AG04449 (cell line): Measurements from ENCODE around the gene WWC1.

ENCODE experiments used
- CTCF ChIA-PET: fragments of 350-600 bp; formaldehyde crosslinking; extraction: SDS; loops from one replicate; lab custom pipeline; 2021; ENCODE audit warnings: antibody characterized with exemption; lab: Yijun Ruan, JAX
- POLR2A ChIA-PET: fragments of 400-600, 350-600 bp; formaldehyde crosslinking; extraction: SDS; loops from one replicate; lab custom pipeline; 2020; ENCODE audit warnings: antibody characterized with exemption, inconsistent platforms; lab: Yijun Ruan, JAX
- DNase-seq: peaks from one replicate; pipeline ENCODE4 v3.0.0-alpha.2; 2010; ENCODE audit warnings: low read depth, low spot score
- H3K4me3 ChIP-seq: 2 replicates; pipeline ENCODE4 v1.5.1; 2011; ENCODE audit warnings: low read depth, mild to moderate bottlenecking, control low read depth, low read length
- TF ChIP-seq, protein P1 (sequence below): IDR thresholded peaks from one replicate; pipeline ENCODE4 v1.5.1; 2011; ENCODE audit warnings: mild to moderate bottlenecking, moderate library complexity, low read length, control low read depth, inconsistent platforms; ENCODE audit not compliant: insufficient read depth; ENCODE audit errors: missing control alignments

Gene WWC1

DNA sequence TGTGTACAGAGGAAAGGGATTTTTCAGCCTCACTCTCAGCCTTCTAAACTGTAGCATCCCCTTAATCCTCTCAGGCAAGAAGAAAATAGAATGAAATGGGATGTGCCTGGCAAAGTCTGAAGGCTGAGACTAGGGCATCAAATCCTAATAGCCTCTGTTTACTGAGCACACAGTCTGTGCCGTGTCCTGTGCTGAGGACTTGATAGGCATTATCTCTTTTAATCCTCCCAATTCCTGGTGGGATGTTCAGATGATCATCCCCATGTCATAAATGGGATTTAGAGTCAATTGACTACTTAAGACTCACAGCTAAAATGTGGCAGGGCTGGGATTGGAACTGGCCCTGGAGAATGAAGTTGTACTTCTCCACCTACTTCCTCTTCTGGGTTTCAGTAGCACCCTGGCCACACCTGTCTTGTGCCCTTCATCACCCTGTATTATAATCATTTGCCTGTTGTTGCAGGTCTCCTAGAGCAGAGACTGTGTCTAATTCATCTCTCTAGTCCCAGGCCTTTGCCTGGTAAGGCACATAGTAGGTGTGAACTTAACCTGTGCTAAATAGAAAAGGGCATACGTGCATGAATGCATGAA lies 81.0 kb downstream of the WWC1 start:
- CTCF ChIA-PET = no interaction called here
- DNase-seq = no peak
- TF ChIP-seq, protein P1, sequence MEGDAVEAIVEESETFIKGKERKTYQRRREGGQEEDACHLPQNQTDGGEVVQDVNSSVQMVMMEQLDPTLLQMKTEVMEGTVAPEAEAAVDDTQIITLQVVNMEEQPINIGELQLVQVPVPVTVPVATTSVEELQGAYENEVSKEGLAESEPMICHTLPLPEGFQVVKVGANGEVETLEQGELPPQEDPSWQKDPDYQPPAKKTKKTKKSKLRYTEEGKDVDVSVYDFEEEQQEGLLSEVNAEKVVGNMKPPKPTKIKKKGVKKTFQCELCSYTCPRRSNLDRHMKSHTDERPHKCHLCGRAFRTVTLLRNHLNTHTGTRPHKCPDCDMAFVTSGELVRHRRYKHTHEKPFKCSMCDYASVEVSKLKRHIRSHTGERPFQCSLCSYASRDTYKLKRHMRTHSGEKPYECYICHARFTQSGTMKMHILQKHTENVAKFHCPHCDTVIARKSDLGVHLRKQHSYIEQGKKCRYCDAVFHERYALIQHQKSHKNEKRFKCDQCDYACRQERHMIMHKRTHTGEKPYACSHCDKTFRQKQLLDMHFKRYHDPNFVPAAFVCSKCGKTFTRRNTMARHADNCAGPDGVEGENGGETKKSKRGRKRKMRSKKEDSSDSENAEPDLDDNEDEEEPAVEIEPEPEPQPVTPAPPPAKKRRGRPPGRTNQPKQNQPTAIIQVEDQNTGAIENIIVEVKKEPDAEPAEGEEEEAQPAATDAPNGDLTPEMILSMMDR = no peak
- POLR2A ChIA-PET = no interaction called here
- no peak overlapping the region for H3K4me3 ChIP-seq

DNA sequence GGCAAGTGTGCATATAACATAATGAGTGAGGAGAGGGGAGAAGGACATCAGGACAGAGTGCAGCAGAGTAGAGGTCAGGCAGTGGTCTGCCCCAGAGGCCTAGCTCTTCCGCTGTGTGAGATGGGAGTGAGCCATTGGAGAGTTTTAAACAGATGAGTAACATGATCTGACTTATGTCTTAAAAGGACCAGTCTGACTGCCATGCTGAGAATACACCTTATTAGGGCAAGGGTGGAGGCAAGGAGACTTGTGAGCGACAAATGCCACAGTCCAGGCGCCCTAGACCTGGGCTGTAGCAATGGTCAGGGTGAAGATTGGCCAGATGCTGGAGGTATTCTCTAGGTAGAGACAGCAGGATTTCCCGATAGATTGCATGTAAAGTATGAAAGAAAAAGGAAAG lies 83.1 kb downstream of the WWC1 start:
- no peak for DNase-seq
- CTCF ChIA-PET = interaction anchor here (0.7 kb wide), 1 partner anchor 11 kb away, joined by 3 read pairs; no protein-coding TSS in a partner anchor
- TF ChIP-seq, protein P1 = no peak
- H3K4me3 ChIP-seq = no peak overlapping the region
- POLR2A ChIA-PET = no interaction called here

DNA sequence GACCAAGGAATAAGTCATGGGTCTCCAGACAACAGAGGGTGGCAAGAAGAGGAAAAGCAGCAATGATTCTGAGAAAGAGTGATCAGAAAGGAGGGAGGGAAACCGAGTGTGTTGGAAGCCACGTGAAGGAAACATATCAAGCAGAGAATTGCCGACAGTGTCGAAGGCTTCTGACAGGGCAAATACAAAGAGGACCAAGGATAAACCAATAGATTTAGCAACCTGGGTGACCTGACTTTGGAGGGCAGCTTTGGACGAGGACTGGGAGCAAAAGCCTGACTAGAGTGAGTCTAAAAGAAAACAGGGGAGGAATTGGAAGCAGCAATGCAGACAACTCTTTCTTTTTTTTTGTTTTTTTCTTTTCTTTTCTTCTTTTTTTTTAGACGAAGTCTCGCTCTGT lies 83.8 kb downstream of the WWC1 start:
- no peak for DNase-seq
- CTCF ChIA-PET = no interaction called here
- TF ChIP-seq, protein P1 = no peak
- no peak overlapping the region for H3K4me3 ChIP-seq
- POLR2A ChIA-PET = no interaction called here

DNA sequence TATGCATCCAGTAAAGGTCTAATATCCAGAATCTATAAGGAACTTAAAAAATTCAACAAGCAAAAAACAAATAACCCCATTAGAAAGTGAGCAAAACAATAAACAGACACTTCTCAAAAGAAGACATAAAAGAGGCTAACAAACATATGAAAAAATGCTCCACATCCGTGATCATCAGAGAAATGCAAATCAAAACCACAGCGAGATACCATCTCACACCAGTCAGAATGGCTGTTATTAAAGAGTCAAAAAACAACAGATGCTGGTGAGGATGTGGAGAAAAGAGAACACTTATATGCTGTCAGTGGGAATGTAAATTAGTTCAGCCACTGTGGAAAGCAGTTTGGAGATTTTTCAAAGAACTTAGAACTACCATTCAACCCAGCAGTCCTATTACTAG lies 86.1 kb downstream of the WWC1 start:
- no peak for DNase-seq
- TF ChIP-seq, protein P1 = no peak
- no peak overlapping the region for H3K4me3 ChIP-seq
- ChIA-PET POLR2A (no interaction called here), CTCF (no interaction called here)

DNA sequence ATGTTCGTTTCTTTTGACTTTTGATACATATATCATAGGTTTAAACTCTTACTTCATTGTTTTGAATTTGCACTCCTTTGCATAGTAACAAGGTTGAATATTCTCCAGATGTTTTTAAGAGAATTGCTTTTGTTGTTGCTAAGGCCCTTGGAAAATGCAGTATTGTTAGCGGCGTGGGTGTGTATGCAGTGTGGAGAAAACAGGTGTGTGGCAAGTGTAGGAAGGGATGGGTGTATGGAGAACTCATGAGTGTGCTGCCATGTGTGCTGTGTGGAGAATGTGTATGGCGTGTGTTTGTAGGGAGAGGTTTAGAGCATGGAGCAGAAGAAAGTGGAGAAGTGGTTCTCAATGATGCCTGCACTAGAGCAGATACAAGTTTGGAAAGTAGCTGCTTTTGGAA lies 87.3 kb downstream of the WWC1 start:
- ChIA-PET CTCF (no interaction called here), POLR2A (no interaction called here)
- TF ChIP-seq, protein P1 = no peak
- no peak for DNase-seq
- no peak overlapping the region for H3K4me3 ChIP-seq

DNA sequence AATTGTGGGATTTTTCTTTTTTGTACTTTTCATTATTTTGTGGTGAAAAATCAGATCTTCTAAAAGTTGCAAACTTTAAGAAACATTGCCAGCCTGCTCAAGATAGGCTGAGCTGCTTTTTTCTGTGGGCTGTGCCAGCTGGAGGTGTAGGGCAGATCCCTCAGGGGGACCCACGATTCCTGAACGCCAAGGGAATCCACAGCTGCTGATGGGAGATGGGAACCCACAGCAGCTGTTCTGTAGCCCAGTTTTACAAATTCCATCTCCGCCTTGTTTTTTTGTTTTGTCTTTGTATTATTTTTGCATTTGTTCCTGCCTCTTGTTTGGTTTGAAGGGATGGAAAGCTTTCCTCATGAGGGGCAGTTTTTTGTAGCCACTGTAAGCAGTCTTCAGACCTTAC lies 91.0 kb downstream of the WWC1 start:
- POLR2A ChIA-PET = no interaction called here
- TF ChIP-seq, protein P1 = no peak
- no peak for DNase-seq
- CTCF ChIA-PET = interaction anchor here (1.4 kb wide), 1 partner anchor 90 kb away, joined by 3 read pairs; no protein-coding TSS in a partner anchor
- no peak overlapping the region for H3K4me3 ChIP-seq
